HCT116 (cell line): ENCODE results near the gene SIGLEC12. TPM values are rescaled to one million over a fixed set of nuclear protein-coding genes. Genes with fewer than 3 reads are reported as not detected.

Source experiments
- ATAC-seq: fragments of 200-7000 bp; cut with Tn5 transposase; 2 replicates; pipeline ENCODE4 v1.9.1; 2020; ENCODE audit warnings: mild to moderate bottlenecking, moderate library complexity
- BruUV-seq: library from RNA; stranded (reverse); fragments of 400-500 nt; replicated peaks from 2 replicates; lab custom pipeline; 2021; lab: Mats Ljungman, UMichigan
- CTCF ChIA-PET: fragments of 300-600 bp; sonication (Branson Sonifier 250); formaldehyde crosslinking; loops from one replicate; lab custom pipeline; 2021; ENCODE audit warnings: antibody characterized with exemption; lab: Charles Lee
- POLR2A ChIA-PET: fragments of 300-600, 350-600 bp; sonication (Branson Sonifier 250); formaldehyde crosslinking; loops from one replicate; lab custom pipeline; 2021; ENCODE audit warnings: antibody characterized with exemption; lab: Charles Lee
- RAD21 ChIA-PET, 2 experiments: fragments of 300-600 bp; sonication (Branson Sonifier 250); formaldehyde crosslinking; loops; one replicate each; lab custom pipeline; 2023; ENCODE audit warnings: low total read pairs in 2 of 2; ENCODE audit not compliant: uncharacterized antibody in 2 of 2, unreplicated experiment in 2 of 2, low non-redundant PET in 1 of 2; lab: Charles Lee
- DNase-seq: peaks from one replicate; pipeline ENCODE4 v3.0.0-alpha.2; 2010; ENCODE audit warnings: low read depth, low spot score
- H2AFZ ChIP-seq: fragments of 200-600 bp; shearing (Covaris generic), sonication (generic); 2 replicates; pipeline ENCODE4 v1.6.1; 2017; ENCODE audit warnings: low read depth, mixed run types, mixed read lengths, antibody characterized with exemption, low read length; ENCODE audit not compliant: poor library complexity, severe bottlenecking
- H3K27ac ChIP-seq: 2 replicates; pipeline ENCODE4 v1.5.1; 2012; ENCODE audit warnings: low read depth, low read length
- H3K27me3 ChIP-seq: fragments of 200-600 bp; sonication (generic); 2 replicates; pipeline ENCODE4 v1.6.1; 2016; ENCODE audit warnings: mixed run types, low read length, mixed read lengths; ENCODE audit not compliant: insufficient read depth
- H3K36me3 ChIP-seq, 2 experiments: fragments of 200-500 bp in 1 of 2; fragments of 200-600 bp in 1 of 2; sonication (Bioruptor generic) in 1 of 2; sonication (generic) in 1 of 2; 2 replicates each; pipeline versions ENCODE4 v1.5.1 to v1.6.1; 2014 to 2016; ENCODE audit warnings: low read length in 2 of 2, inconsistent platforms in 1 of 2, mixed read lengths in 1 of 2, mixed run types in 1 of 2; ENCODE audit not compliant: insufficient read depth in 2 of 2, control insufficient read depth in 1 of 2
- H3K4me1 ChIP-seq, 2 experiments: fragments of 200-600 bp in 1 of 2; sonication (generic) in 1 of 2; 2 replicates each; pipeline versions ENCODE4 v1.5.1 to v1.6.1; 2012 to 2017; ENCODE audit warnings: low read length in 2 of 2, inconsistent platforms in 1 of 2, mild to moderate bottlenecking in 1 of 2, mixed read lengths in 1 of 2, mixed run types in 1 of 2, moderate library complexity in 1 of 2; ENCODE audit not compliant: insufficient read depth in 2 of 2, control insufficient read depth in 1 of 2
- H3K4me2 ChIP-seq: fragments of 200-600 bp; sonication (generic); 2 replicates; pipeline ENCODE4 v1.6.1; 2017; ENCODE audit warnings: mixed run types, low read length, mixed read lengths
- H3K4me3 ChIP-seq, 2 experiments: fragments of 200-600 bp in 1 of 2; sonication (generic) in 1 of 2; replicated peaks in 1 of 2; 2 replicates each; pipeline ENCODE4 v1.5.1; 2011 to 2016; ENCODE audit warnings: low read length in 2 of 2, control low read depth in 1 of 2, low read depth in 1 of 2, mild to moderate bottlenecking in 1 of 2, mixed read lengths in 1 of 2, mixed run types in 1 of 2
- H3K79me2 ChIP-seq: fragments of 200-600 bp; sonication (generic); 2 replicates; pipeline ENCODE4 v1.6.1; 2017; ENCODE audit warnings: mild to moderate bottlenecking, mixed run types, low read length, moderate library complexity, mixed read lengths; ENCODE audit not compliant: insufficient read depth
- H3K9ac ChIP-seq: fragments of 200-600 bp; sonication (generic); 2 replicates; pipeline ENCODE4 v1.6.1; 2016; ENCODE audit warnings: low read length, mixed read lengths
- H3K9me2 ChIP-seq: fragments of 200-600 bp; sonication (generic), shearing (Covaris generic); 2 replicates; pipeline ENCODE4 v1.6.1; 2017; ENCODE audit warnings: mixed run types, mild to moderate bottlenecking, moderate library complexity; ENCODE audit not compliant: insufficient read depth
- H3K9me3 ChIP-seq, 2 experiments: fragments of 200-500 bp in 1 of 2; fragments of 200-600 bp in 1 of 2; sonication (Bioruptor generic) in 1 of 2; sonication (generic) in 1 of 2; 2 replicates each; pipeline ENCODE4 v1.6.1; 2014 to 2017; ENCODE audit warnings: low read length in 2 of 2, mixed read lengths in 2 of 2, inconsistent platforms in 1 of 2, low read depth in 1 of 2, mild to moderate bottlenecking in 1 of 2, mixed run types in 1 of 2, moderate library complexity in 1 of 2; ENCODE audit not compliant: control insufficient read depth in 1 of 2, insufficient read depth in 1 of 2
- H4K20me1 ChIP-seq: fragments of 200-600 bp; sonication (generic), shearing (Covaris generic); 2 replicates; pipeline ENCODE4 v1.6.1; 2017; ENCODE audit warnings: mixed run types, mild to moderate bottlenecking, moderate library complexity; ENCODE audit not compliant: insufficient read depth
- CBX3 ChIP-seq: IDR thresholded peaks from 2 replicates; pipeline ENCODE4 v1.6.1; 2012; ENCODE audit warnings: low read depth
- CEBPB ChIP-seq: IDR thresholded peaks from 2 replicates; pipeline ENCODE4 v1.6.1; 2012; ENCODE audit warnings: low read depth
- EGR1 ChIP-seq: IDR thresholded peaks from 2 replicates; pipeline ENCODE4 v1.6.1; 2012; ENCODE audit warnings: low read depth
- EZH2 ChIP-seq: fragments of 200-600 bp; sonication (generic); IDR thresholded peaks from 2 replicates; pipeline ENCODE4 v1.6.1; 2017; ENCODE audit warnings: antibody characterized with exemption, mixed run types
- EZH2phosphoT487 ChIP-seq: fragments of 200-600 bp; IDR thresholded peaks from 2 replicates; pipeline ENCODE4 v1.6.1; 2018; ENCODE audit warnings: antibody characterized with exemption, borderline replicate concordance
- FOSL1 ChIP-seq: IDR thresholded peaks from 2 replicates; pipeline ENCODE4 v1.6.1; 2012; ENCODE audit warnings: low read depth
- JUND ChIP-seq: IDR thresholded peaks from 2 replicates; pipeline ENCODE4 v1.6.1; 2012
- POLR2A ChIP-seq: IDR thresholded peaks from 2 replicates; pipeline ENCODE4 v1.7.0; 2011; ENCODE audit warnings: borderline replicate concordance; ENCODE audit not compliant: insufficient read depth, insufficient read length; ENCODE audit errors: extremely low read depth
- POLR2AphosphoS5 ChIP-seq: IDR thresholded peaks from 2 replicates; pipeline ENCODE4 v1.6.1; 2011; ENCODE audit warnings: mild to moderate bottlenecking, low read depth, low read length, moderate library complexity
- SIN3A ChIP-seq: IDR thresholded peaks from 2 replicates; pipeline ENCODE4 v1.6.1; 2012; ENCODE audit warnings: low read depth
- SP1 ChIP-seq: IDR thresholded peaks from 2 replicates; pipeline ENCODE4 v1.6.1; 2012; ENCODE audit warnings: low read depth
- YY1 ChIP-seq: IDR thresholded peaks from 2 replicates; pipeline ENCODE4 v1.6.1; 2011; ENCODE audit warnings: low read length, low read depth, moderate library complexity, mild to moderate bottlenecking; ENCODE audit not compliant: insufficient replicate concordance; ENCODE audit errors: extremely low read depth
- ZNF274 ChIP-seq: fragments of 200-500 bp; sonication (Bioruptor generic); IDR thresholded peaks from 2 replicates; pipeline ENCODE4 v1.6.1; 2014; ENCODE audit warnings: mild to moderate bottlenecking, low read depth, low read length, inconsistent platforms
- intact Hi-C: fragments of 100-400 bp; cut with micrococcal nuclease; formaldehyde crosslinking; loops from 2 replicates; pipeline ENCODE4 v1.10.0; 2022
- total RNA-seq: library from RNA; stranded (reverse); gene quantifications from one replicate; pipeline ENCODE4 v1.2.1, GENCODE V29; 2021; ENCODE audit not compliant: unreplicated experiment
- TF ChIP-seq, protein P1 (sequence below): IDR thresholded peaks from 2 replicates; pipeline ENCODE4 v1.6.1; 2012
- TF ChIP-seq, protein P2 (sequence below): IDR thresholded peaks from 2 replicates; pipeline ENCODE4 v1.6.1; 2011; ENCODE audit warnings: mild to moderate bottlenecking, low read length, moderate library complexity; ENCODE audit not compliant: insufficient replicate concordance; ENCODE audit errors: extremely low read depth
- TF ChIP-seq, protein P3 (sequence below): IDR thresholded peaks from 2 replicates; pipeline ENCODE4 v1.6.1; 2012; ENCODE audit warnings: low read depth

SIGLEC12 gene
- total RNA-seq, 1 experiment from 2014 or later = not detected

DNA sequence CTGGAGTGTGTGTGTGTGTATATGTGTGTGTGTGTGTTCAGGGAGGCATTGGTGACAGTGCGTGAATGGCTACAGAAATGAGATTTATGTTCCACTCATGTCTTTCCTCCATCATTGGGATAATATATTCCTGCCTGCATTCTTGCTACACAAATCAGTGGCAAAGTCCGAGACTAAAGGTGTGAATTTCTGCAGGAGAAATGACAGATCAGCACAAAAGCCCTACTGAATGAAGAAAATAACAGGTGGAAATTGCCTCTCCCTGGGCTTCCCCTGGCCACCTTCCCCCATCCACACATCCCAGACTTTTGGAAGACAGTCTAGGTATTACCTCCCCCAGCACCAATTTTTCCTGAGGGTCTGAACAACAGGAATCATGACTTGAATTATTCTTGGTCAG lies 19.8 kb upstream of the SIGLEC12 start:
- RAD21 ChIA-PET = no interaction called here
- BruUV-seq = no TSS peak
- H3K4me3 ChIP-seq = no peak overlapping the region
- H3K4me2 ChIP-seq = no peak overlapping the region
- TF ChIP-seq EZH2 (no peak), EZH2phosphoT487 (no peak), JUND (no peak), SIN3A (no peak), SP1 (no peak), POLR2A (no peak), ZNF274 (no peak), YY1 (no peak), EGR1 (no peak), CBX3 (no peak), FOSL1 (no peak), CEBPB (no peak), POLR2AphosphoS5 (no peak)
- TF ChIP-seq, protein P1, sequence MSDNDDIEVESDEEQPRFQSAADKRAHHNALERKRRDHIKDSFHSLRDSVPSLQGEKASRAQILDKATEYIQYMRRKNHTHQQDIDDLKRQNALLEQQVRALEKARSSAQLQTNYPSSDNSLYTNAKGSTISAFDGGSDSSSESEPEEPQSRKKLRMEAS = no peak
- TF ChIP-seq, protein P2, sequence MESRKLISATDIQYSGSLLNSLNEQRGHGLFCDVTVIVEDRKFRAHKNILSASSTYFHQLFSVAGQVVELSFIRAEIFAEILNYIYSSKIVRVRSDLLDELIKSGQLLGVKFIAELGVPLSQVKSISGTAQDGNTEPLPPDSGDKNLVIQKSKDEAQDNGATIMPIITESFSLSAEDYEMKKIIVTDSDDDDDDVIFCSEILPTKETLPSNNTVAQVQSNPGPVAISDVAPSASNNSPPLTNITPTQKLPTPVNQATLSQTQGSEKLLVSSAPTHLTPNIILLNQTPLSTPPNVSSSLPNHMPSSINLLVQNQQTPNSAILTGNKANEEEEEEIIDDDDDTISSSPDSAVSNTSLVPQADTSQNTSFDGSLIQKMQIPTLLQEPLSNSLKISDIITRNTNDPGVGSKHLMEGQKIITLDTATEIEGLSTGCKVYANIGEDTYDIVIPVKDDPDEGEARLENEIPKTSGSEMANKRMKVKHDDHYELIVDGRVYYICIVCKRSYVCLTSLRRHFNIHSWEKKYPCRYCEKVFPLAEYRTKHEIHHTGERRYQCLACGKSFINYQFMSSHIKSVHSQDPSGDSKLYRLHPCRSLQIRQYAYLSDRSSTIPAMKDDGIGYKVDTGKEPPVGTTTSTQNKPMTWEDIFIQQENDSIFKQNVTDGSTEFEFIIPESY = no peak
- TF ChIP-seq, protein P3, sequence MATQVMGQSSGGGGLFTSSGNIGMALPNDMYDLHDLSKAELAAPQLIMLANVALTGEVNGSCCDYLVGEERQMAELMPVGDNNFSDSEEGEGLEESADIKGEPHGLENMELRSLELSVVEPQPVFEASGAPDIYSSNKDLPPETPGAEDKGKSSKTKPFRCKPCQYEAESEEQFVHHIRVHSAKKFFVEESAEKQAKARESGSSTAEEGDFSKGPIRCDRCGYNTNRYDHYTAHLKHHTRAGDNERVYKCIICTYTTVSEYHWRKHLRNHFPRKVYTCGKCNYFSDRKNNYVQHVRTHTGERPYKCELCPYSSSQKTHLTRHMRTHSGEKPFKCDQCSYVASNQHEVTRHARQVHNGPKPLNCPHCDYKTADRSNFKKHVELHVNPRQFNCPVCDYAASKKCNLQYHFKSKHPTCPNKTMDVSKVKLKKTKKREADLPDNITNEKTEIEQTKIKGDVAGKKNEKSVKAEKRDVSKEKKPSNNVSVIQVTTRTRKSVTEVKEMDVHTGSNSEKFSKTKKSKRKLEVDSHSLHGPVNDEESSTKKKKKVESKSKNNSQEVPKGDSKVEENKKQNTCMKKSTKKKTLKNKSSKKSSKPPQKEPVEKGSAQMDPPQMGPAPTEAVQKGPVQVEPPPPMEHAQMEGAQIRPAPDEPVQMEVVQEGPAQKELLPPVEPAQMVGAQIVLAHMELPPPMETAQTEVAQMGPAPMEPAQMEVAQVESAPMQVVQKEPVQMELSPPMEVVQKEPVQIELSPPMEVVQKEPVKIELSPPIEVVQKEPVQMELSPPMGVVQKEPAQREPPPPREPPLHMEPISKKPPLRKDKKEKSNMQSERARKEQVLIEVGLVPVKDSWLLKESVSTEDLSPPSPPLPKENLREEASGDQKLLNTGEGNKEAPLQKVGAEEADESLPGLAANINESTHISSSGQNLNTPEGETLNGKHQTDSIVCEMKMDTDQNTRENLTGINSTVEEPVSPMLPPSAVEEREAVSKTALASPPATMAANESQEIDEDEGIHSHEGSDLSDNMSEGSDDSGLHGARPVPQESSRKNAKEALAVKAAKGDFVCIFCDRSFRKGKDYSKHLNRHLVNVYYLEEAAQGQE = no peak
- TF ChIP-seq, all 23 proteins: peak for 0
- no peak overlapping the region for H2AFZ ChIP-seq
- H3K79me2 ChIP-seq = no peaks in the 10 kb centered on the region
- no peak overlapping the region for H3K9ac ChIP-seq
- intact Hi-C loops = no loop called here
- DNase-seq (no peak), ATAC-seq (no peak)
- no peaks in the 10 kb centered on the region for H3K36me3 ChIP-seq
- H3K4me1 ChIP-seq = no peaks in the 10 kb centered on the region
- H3K9me3 ChIP-seq = no peaks in the 10 kb centered on the region; a peak in 1 of 4 replicates
- ChIA-PET CTCF (no interaction called here), POLR2A (no interaction called here)
- no peaks in the 10 kb centered on the region for H3K9me2 ChIP-seq
- H4K20me1 ChIP-seq = no peaks in the 10 kb centered on the region
- H3K27me3 ChIP-seq = peaks cover 22% of the 10 kb centered on the region
- no peak overlapping the region for H3K27ac ChIP-seq
